GM18870 (cell line): ENCODE data around the gene C9orf85.
"Not testable (repeated sequence)": the region's sequence is repeated elsewhere in the genome, so short reads cannot be mapped to it uniquely, and the experiment has no call there.

Experiments
- ATAC-seq: cut with Tn5 transposase; IDR thresholded peaks from one replicate; pipeline ENCODE4 v1.9.1; 2021; ENCODE audit warnings: moderate library complexity; ENCODE audit not compliant: unreplicated experiment

The C9orf85 gene, protein sequence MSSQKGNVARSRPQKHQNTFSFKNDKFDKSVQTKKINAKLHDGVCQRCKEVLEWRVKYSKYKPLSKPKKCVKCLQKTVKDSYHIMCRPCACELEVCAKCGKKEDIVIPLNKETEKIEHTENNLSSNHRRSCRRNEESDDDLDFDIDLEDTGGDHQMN

DNA sequence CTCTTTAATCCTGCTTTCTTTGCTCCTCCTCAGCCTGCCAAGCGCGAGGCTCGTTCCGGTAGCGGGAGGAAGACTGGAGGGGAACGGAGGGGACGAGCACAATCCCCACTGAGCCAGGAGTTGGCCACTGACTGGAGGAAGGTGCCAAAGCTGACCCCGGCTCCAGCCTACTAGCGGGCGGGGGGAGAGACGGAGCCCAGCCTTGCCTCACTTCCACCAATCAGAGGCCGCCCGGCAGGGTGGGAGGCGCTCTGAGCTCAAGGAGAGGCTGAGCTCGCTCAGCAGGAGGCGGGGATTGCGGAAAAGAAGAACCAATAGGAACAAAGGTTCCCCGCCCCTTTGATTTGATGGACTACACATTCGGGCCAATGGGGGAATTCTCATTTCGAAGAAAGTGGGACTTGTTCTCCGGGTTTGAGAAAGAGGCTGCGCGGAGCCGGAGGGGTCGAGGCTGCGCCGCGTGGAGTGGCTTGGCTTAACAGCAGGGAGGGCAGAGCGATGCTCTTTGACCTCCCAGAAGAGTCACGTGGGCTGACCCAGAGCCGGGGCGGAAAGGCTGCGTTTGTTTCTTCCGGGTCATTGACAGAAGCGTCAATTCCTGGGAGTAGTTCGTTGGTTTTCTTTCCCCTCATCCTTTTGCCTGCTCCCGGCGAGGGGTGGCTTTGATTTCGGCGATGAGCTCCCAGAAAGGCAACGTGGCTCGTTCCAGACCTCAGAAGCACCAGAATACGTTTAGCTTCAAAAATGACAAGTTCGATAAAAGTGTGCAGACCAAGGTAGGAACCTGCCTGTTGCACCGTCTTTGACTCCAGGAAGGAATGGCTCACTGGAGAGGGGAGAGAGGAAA lies at the start of gene C9orf85, which contains the start of gene ABHD17B:
Gene C9orf85 (plus strand): TSS at position 579 of the 847 bp plus-strand sequence. CDS start 96 bp downstream, at position 675.
Gene ABHD17B (minus strand): TSS at position 133 of the 847 bp plus-strand sequence. CDS start 36,113 bp downstream, outside the sequence.
- peak; percentile 96 for ATAC-seq

DNA sequence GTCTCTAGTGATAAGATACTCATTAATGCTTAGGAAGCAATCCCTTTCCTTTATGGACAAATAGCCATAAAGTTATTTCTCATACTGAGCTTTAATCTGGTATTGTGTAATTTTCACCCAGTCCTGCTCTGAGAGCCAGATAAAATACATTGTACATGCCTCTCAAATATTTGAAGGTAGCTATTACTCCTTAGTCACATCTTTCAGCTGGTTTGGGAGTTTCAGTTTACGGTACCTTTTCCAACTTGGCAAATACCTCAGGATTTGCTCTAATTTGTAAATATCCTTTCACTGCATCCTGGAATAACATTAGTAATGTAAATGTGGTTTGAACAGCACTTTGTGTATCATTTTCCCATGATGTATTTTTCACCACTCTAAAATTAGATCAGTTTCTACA lies 47.8 kb upstream of the C9orf85 start:
- ATAC-seq, result no peak

DNA sequence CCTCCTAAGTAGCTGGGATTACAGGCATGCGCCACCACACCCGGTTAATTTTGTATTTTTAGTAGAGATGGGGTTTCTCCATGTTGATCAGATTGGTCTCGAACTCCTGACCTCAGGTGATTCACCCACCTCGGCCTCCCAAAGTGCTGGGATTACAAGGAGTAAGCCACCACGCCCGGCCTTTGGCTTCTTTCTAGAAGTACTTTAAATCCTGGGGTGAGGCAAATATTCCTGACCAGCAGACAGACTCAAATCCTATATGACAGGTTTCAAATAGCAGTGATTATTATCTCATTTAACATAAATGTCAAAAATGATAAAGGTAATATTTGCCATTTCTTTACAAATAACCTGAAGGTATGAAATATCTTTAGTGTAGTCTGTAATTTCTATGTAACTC lies 36.1 kb upstream of the C9orf85 start:
- no peak for ATAC-seq

DNA sequence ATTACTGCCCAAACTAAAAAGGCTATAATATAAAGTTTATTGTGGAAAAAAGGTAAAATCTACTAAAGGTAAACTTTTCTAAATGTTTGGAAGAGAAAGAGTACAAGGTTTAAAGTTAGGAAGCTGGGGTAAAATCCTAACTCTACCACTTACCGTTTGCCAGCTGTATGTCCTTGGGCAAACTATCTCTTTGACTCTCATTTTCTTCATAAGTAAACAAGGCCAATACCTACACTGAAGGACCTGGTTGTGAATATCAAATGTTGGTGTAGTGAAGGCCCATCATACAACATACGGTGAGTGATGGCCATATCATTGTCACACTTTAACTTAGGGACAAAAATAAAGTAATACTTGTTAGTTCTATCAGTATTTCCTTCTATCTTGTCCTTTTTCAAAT lies 35.3 kb upstream of the C9orf85 start:
- ATAC-seq, result no peak

DNA sequence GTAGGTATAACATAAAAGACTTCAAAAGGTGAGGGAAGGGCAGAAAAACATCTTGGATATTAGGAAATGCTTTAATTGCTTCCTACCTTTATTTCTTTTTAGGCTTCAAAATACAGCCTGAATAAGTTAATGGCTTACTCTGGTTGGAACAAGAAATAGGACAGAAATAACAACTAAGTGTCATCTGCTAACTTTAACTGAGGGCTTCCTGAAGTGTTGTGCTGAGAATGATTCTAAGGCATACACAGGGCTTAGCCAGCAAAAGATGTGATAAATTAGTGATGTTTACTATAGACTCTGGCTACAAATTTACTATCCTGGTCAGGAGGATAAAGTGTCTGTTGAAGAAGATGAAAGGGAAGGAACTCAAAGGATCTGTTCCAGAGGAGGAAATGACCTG lies 34.6 kb upstream of the C9orf85 start:
- no peak for ATAC-seq

DNA sequence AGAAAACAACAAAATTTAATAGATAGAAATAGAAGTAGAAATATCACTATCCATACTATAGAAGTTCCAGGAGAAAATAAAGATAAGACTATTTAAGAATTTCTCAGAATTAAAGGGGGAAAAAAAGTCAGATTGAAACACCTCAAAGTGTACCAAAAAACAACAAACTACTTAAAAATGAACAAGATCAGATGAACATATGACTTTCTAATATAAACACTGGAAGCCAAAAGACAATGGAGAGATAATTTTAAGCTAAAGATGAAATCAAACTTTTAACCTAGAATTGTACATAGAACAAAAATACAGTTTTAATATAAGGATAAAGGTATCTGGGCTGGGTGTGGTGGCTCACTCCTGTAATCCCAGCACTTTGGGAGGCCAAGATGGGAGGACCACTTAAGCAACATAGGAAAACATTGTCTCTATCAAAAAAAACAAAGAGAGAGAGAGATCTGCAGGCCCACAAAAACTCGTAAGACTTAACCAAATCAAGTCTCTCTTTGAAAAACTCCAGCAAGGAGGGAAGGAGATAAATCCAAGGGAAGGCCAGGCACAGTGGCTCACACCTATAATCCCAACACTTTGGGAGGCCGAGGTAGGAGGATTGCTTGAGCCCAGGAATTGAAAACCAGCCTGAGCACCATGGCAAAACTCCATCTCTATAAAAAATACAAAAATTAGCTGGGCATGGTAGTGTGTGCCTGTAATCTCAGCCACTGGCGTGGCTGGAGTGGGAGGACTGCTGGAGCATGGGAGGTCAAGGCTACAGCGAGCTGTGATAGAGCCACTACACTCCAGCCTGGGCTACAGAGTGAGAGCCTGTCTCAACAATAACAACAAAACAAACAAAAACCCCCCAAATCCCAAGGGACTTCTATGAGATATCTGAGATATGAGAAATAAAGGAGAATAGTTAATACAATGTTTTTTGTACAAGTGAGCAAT lies 32.8 kb upstream of the C9orf85 start:
- no peak for ATAC-seq

DNA sequence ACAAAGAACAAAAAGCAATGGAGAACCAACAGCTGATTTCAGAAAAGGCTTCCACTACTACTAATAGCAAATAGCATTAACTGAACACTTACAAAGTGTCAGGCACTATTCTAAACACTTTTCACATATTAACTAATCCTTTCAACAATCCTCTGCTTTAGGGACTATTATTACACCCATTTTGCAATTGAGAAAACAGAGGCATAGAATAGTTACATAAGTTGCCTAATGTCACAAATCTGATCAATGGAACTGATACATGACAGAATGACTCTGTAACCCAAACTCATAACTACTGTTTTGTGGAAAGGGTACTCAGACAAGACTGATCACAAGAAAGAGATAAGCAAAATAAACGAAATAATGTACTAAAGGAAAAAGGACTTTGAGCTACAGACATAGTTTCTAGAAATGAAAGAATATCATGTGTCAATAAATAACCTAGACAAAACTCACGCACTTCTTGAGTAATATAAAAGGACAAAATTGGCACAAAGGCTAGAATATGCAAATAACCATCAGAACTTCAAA lies 31.7 kb upstream of the C9orf85 start:
- ATAC-seq, result no peak

DNA sequence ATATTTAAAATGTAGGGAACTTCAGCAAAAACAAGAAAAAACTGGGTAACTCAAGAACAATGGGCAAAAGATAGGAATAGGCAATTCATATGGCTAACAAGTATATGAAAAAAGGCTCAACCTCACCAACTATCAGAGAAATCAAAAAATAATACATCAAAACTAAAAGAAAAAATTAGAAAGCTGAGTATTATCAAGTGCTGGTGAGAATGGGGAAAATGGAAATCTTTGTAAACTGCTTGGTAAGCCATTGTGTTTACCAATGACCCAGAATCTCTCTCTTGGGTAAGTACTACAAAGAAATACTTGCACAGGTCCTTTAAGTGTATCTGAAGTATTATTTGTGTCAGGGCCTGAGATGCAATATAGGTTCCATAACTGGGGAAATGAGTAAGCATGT lies 27.4 kb upstream of the C9orf85 start:
- no peak for ATAC-seq

DNA sequence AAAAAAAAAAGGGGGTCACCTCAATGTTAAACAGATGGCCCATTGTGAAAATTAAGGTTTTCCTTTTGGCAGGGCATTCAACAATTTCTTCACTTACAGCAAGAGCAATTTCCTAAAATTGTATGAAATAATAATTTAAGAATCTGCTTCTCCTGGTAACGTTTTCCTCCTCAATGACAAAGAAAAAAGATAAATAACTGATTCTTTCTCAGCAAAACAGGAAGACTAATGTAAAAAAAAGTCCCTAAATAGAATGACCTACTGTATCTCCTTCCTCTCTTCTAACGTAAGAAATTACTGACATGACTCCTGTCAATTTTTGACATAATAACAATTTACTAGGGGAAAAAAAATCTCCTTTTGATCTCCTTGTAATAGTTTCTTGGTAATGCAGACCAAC lies 26.0 kb upstream of the C9orf85 start:
- no peak for ATAC-seq

DNA sequence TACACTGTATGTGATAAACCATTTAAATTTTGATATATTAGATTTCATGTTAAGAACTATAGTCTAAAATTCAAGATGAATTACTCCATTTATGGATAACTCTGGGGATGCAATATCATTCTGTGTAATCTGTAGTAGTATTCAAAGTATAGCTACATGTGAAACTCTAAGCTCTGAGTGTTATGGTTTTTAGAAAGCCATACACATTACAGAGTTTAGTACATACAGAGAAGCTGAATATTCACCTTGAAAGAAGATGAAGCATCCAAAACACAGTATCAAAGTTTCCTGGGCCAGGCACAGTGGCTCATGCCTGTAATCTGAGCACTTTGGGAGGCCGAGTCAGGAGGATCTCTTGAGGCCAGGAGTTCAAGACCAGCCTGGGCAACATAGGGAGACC lies 25.4 kb upstream of the C9orf85 start:
- ATAC-seq, result no peak

DNA sequence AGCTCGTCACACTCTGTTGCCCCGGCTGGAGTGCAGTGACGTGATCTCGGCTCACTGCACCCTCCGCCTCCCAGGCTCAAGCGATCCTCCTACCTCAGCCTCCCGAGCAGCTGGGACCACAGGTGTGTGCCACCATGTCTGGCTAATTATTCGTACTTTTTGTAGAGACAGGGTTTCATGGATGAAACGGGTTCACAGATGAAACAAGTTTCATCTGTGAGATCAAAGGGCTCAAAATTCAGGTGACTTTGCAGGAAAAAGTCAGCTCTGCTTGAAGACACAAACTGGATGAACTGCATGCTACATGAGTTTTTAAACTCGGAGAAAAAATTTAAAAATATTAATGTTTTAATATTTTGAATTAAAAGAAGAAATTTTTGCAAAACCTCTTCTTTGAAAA lies 24.9 kb upstream of the C9orf85 start:
- no peak for ATAC-seq

DNA sequence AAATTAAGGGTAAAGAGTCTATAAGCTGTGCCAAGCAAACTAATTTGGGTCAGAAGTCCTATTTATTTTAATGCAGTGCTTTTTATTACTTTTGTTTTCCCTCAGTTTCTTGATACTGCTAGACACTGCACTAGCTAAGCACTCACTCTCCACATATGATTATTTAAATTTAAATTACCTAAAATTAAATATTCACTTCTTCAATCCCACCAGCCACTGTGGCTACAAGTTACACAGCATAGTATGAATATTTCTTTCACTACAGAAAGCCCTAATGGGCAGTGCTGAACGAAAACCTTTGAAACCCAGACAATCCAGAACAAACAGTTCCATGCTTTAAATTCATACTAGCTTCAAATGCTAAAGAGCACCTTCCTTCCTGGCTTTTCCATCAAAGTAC lies 24.1 kb upstream of the C9orf85 start:
- no peak for ATAC-seq

DNA sequence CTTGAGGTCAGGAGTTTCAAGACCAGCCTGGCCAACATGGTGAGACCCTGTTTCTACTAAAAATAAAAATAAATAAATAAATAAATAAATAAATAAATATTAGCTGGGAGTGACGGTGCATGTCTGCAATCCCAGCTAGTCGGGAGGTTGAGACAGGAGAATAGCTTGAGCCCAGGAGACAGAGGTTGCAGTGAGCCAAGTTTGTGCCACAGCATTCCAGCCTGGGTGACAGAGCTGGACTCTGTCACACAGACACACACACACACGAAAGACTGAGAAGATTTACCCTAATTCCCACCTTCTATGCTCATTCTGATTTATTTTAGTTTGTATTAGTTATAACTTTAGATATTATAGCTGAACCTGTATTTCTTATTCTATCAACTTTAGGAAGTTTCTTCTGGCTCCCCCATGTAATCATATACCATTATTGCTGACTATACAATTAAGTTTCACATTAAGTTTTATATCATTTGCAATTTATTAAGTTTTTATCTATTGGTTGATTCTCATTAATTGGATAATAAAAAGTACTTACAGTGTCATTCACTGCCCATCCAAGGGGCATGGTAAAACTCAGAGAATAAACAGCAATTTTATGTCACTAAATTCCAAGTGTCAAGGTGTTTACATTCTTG lies 21.3 kb upstream of the C9orf85 start:
- no peak for ATAC-seq

DNA sequence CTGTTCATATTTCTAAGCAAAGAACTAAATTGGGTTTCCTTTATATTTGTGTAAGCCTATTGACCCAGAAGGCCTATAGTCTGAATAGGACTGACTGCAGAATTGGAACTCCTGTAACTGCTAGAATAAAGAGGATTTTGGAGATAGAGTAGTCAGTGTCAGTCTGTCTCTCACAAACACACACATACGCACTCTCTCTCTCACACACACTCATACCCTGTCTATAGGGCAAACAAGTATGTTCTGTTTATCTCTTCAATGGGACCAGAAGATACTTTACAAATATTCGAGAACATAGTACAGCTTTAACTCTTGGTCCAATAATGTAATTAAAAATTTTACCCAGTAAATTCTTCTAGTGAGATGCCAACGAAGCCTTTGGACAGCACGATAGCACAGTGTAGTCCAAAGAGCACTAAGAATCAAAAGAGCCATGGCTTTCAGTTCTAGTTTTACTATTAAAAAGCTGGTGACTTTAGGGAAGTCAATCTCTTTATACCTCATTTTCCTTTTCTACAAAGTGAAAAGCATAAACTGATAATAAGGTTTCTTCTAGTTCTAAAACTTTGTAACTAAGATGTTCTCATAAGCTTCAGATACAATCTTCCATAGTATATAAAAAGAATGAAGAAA lies 19.8 kb upstream of the C9orf85 start:
- ATAC-seq, result no peak

DNA sequence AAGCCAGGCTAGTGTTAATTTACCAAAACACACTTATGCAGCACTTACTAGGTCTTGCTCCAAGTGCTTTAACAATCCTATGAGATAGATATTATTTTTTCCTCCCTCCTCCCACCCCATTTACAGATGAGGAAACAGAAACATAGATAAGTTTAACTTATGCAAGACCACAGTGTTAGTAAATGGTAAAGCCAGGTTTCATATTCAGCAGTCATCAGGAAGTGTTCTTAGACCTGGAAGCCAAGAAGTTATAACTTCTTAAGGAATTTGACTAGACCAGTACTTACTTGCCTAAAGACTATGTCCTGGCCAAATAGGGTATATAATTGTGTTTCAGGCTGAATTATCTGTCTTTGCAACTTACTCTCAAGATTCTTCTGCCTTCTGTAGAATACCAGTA lies 16.3 kb upstream of the C9orf85 start:
- ATAC-seq, result peak; percentile 51

DNA sequence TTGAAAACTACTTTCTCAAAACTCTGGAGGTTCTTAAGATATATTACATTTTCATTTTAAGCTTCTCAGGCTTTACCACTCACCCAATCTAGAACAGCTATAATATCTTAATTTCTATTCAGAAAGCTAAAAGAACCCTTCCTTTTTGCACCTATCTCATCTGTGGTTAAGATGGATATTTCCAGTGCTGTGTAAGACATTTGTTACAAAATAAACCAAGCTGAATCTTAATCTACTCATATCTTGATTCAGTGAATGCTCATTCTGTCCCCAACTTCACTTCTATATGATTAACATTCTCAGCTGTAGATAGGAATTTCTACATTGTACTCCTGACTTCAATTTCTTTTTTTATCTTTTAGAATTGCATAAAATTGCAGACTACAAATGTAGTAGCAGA lies 15.5 kb upstream of the C9orf85 start:
- no peak for ATAC-seq

DNA sequence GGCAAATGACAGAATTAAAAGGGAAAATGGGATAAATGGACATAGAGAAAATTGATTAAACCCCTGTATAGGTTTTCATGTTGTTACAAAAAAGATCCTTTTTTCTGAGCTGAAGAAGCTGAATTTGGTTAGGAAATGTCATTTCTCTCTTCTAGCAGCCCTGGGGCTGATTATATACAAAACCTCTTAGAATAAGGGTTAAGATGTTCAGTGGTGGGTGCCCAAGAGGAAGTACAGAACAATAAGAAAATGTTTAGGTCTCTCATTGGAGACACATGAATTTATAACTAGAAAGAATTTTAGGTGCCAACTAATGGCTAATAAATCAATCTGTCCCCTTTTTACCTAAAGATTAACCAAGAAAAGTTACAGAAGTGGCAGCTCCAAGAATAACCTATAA lies 14.7 kb upstream of the C9orf85 start:
- ATAC-seq, result no peak

DNA sequence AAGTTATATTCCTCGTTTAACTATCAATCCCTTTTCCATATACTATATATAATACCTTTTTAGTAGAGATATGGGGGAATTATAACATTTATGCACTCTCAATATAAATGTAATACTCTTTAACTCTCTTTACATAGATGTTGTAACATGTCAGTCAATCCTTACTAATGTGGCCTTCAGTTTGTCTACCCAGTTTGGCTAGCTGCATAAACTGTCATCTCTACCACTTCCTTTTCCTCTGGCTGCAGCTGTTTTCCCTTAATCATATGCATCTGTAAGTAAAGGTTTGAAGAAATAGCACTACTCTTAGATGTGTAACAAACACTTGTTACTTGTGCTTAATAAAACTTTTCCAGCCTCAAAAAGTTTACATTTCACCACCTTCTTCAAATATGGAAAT lies 13.9 kb upstream of the C9orf85 start:
- ATAC-seq, result peak; percentile 62

DNA sequence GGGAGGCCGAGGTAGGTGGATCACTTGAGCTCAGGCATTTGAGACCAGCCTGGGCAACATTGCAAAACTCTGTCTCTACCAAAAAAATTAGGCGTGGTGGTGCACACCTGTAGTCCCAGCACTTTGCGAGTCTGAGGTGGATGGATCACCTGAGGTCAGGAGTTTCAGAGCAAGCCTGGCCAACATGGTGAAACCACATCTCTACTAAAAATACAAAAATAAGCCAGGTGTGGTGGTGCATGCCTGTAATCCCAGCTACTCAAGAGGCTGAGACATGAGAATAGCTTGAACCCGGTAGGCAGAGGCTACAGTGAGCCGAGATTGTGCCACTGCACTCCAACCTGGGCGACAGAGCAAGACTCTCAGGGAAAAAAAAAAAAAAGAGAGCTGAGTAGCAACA lies 12.7 kb upstream of the C9orf85 start:
- not testable (repeated sequence) for ATAC-seq
